Measurements from ENCODE around the gene ZNF701.
"Not testable (repeated sequence)": the region's sequence is repeated elsewhere in the genome, so short reads cannot be mapped to it uniquely, and the experiment has no call there.

Gene ZNF701

GRCh38 chr19:52567921-52568320 is 2.2 kb upstream of the ZNF701 start:
- no peak for DNase-seq

GRCh38 chr19:52569638-52569999 is 468 bp upstream of the ZNF701 start:
- DNase-seq, result not testable (repeated sequence)

- DNase-seq, result no peak
Observed at GRCh38 chr19:52584736-52585440, 14.8 kb downstream of the ZNF701 start.

GRCh38 chr19:52585604-52586003 is 15.5 kb downstream of the ZNF701 start:
- DNase-seq, result no peak

- DNase-seq, result no peak
Observed at GRCh38 chr19:52590728-52591127, 20.6 kb downstream of the ZNF701 start.

- no peak for DNase-seq
Observed at GRCh38 chr19:52592301-52592700, 22.2 kb downstream of the ZNF701 start.

- not testable (repeated sequence) for DNase-seq
Observed at GRCh38 chr19:52593441-52593840, 23.4 kb downstream of the ZNF701 start.

GRCh38 chr19:52599241-52599640 is 29.2 kb downstream of the ZNF701 start:
- no peak for DNase-seq

- peak; percentile 0 for DNase-seq
Observed at GRCh38 chr19:52600639-52601024, 30.5 kb downstream of the ZNF701 start.

GRCh38 chr19:52601025-52601973 is 31.2 kb downstream of the ZNF701 start:
- DNase-seq, result peak; percentile 87

- DNase-seq, result not testable (repeated sequence)
Observed at GRCh38 chr19:52601974-52602366, 31.9 kb downstream of the ZNF701 start.

- no peak for DNase-seq
Observed at GRCh38 chr19:52602941-52603340, 32.9 kb downstream of the ZNF701 start.

- no peak for DNase-seq
Observed at GRCh38 chr19:52603558-52604207, 33.6 kb downstream of the ZNF701 start.

GRCh38 chr19:52613299-52613906 is 43.3 kb downstream of the ZNF701 start:
- no peak for DNase-seq

GRCh38 chr19:52621376-52621775 is 51.3 kb downstream of the ZNF701 start:
- no peak for DNase-seq

- DNase-seq, result no peak
Observed at GRCh38 chr19:52622261-52622660, 52.2 kb downstream of the ZNF701 start.

- DNase-seq, result no peak
Observed at GRCh38 chr19:52626915-52627314, 56.8 kb downstream of the ZNF701 start.

- not testable (repeated sequence) for DNase-seq
Observed at GRCh38 chr19:52627441-52627840, 57.4 kb downstream of the ZNF701 start.

- no peak for DNase-seq
Observed at GRCh38 chr19:52635786-52636570, 65.9 kb downstream of the ZNF701 start.
